ENCODE measurements around the gene TNFRSF12A. TPM values are rescaled to one million over a fixed set of nuclear protein-coding genes. Genes with fewer than 3 reads are reported as not detected.

Gene TNFRSF12A
- polyA plus RNA-seq, 1 donor (not counting 4 experiments of a cell fraction or from before 2014, with no cell fraction given) = 147 TPM

DNA sequence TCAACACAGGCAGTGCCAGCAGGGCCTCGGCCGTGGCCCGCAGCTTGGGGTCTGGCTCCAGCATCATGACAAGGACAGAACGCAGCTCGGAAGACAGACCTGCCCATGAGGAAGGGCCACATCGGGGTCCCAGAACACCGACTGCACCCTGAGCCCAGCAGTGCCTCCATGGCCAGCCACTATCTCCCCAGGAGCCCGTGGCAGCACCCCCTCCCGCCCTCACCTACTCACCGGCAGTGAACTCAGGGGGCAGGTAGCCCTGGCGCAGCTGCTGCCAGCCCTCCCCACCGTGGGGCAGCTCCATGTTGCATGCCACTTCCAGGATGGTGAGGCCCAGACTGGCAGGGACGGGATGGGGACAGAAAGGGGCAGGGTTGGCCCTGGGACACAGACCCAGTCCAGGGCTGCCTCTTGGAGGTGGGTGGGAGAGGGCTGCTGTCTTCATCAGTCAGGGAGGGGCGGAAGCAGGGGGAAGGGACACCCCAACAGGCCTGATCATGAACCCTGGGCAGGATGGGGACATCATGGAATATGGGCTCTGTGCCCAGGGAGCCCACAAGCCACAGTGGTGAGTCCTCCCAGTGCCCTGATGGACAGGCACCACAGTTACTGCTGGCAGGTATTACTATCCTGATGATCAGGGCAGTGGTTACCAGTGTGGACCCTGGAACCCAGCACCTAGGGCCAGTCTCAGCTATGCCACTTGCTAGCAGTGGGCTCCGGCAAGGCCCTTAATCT lies 45.7 kb upstream of the TNFRSF12A start:
- Histone ChIP-seq H3K4me1 (ENCODE audit: control insufficient read depth, extremely low read depth, insufficient read depth, low read length) (peaks cover 20% of the 10 kb centered on the region), H4K20me1 (ENCODE audit: control insufficient read depth, extremely low read depth, insufficient read depth, low read length) (peaks cover 9% of the 10 kb centered on the region), H3K4me3 (ENCODE audit: control insufficient read depth in 2 of 3, extremely low read depth in 1 of 3, insufficient read depth in 2 of 3, low read depth in 1 of 3, low read length in 3 of 3) (no peak overlapping the region), H3K36me3 (ENCODE audit: control insufficient read depth in 2 of 2, extremely low read depth in 1 of 2, insufficient read depth in 2 of 2, low read length in 2 of 2) (peaks cover 1 to 17% of the 10 kb centered on the region in 2 experiments), H2AFZ (ENCODE audit: control insufficient read depth, low read length) (no peak overlapping the region), H3K9ac (ENCODE audit: control insufficient read depth, extremely low read depth, insufficient read depth, low read length) (no peak overlapping the region), H3K9me1 (ENCODE audit: control insufficient read depth, extremely low read depth, insufficient read depth, low read length) (peaks cover 2% of the 10 kb centered on the region), H3K27me3 (ENCODE audit: control insufficient read depth, extremely low read depth, insufficient read depth, low read length) (no peaks in the 10 kb centered on the region), H3K9me3 (ENCODE audit: control insufficient read depth, low read depth, low read length) (no peaks in the 10 kb centered on the region), H3K27ac (ENCODE audit: control insufficient read depth, insufficient read depth, low read length) (no peak overlapping the region), H3K79me2 (ENCODE audit: control insufficient read depth, insufficient read depth, low read length) (peaks cover 21% of the 10 kb centered on the region), H3K4me2 (ENCODE audit: control insufficient read depth, extremely low read depth, insufficient read depth, low read depth, low read length) (no peak overlapping the region)
- FAIRE-seq (no peak), DNase-seq (ENCODE audit: low read depth, low spot score) (no peak)
- dilution Hi-C loops (cut with MboI; ENCODE audit: extremely low pct_ligation_motif_present, low sequenced_read_pairs) = no loop called here
- TF ChIP-seq, protein P1, sequence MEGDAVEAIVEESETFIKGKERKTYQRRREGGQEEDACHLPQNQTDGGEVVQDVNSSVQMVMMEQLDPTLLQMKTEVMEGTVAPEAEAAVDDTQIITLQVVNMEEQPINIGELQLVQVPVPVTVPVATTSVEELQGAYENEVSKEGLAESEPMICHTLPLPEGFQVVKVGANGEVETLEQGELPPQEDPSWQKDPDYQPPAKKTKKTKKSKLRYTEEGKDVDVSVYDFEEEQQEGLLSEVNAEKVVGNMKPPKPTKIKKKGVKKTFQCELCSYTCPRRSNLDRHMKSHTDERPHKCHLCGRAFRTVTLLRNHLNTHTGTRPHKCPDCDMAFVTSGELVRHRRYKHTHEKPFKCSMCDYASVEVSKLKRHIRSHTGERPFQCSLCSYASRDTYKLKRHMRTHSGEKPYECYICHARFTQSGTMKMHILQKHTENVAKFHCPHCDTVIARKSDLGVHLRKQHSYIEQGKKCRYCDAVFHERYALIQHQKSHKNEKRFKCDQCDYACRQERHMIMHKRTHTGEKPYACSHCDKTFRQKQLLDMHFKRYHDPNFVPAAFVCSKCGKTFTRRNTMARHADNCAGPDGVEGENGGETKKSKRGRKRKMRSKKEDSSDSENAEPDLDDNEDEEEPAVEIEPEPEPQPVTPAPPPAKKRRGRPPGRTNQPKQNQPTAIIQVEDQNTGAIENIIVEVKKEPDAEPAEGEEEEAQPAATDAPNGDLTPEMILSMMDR (optimal IDR thresholded peaks at IDR 0.05 in 1 of 3, IDR thresholded peaks at IDR 0.05 in 1 of 3, conservative IDR thresholded peaks at IDR 0.05 in 1 of 3; ENCODE audit: extremely low read depth in 1 of 3, insufficient read depth in 2 of 3, low read length in 3 of 3) = no peak
- no peak for TF ChIP-seq EZH2 (IDR thresholded peaks at IDR 0.05; ENCODE audit: low read length)

DNA sequence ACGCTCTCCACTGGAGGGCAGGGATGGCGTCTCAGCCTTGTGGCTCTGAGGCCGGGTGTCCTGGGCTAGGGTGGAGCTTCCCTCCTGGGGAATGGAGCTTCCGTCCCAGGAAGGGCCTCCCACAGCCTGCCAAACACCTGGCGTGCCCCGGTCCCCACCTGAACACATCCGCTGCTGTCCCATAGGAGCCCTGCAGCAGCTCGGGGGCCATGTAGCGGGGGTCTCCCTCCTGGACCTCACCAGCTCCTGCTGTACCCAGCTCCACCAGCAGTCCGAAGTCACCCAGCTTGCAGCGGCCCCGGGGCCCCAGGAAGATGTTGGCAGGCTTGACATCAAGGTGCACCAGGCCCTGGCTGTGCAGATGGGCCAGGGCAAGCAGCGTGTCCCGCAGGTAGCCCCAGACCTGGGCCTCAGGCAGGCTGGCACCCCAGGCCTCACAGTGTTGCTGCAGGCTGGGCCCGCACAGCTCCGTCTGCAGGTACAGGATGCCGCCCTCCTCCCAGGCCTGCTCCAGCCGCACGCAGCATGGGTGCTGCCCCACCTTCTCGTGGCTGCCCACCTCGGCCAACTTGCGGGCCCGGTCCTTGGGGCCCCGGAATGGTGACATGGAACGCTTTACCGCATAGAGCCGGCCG lies 44.9 kb upstream of the TNFRSF12A start:
- dilution Hi-C loops (cut with MboI; ENCODE audit: extremely low pct_ligation_motif_present, low sequenced_read_pairs) = no loop called here
- Histone ChIP-seq H3K79me2 (ENCODE audit: control insufficient read depth, insufficient read depth, low read length) (peaks cover 25% of the 10 kb centered on the region), H3K4me3 (ENCODE audit: control insufficient read depth in 2 of 3, extremely low read depth in 1 of 3, insufficient read depth in 2 of 3, low read depth in 1 of 3, low read length in 3 of 3) (no peak overlapping the region), H4K20me1 (ENCODE audit: control insufficient read depth, extremely low read depth, insufficient read depth, low read length) (peaks cover 9% of the 10 kb centered on the region), H2AFZ (ENCODE audit: control insufficient read depth, low read length) (no peak overlapping the region), H3K4me1 (ENCODE audit: control insufficient read depth, extremely low read depth, insufficient read depth, low read length) (peaks cover 20% of the 10 kb centered on the region), H3K9me1 (ENCODE audit: control insufficient read depth, extremely low read depth, insufficient read depth, low read length) (peaks cover 2% of the 10 kb centered on the region), H3K9me3 (ENCODE audit: control insufficient read depth, low read depth, low read length) (no peaks in the 10 kb centered on the region), H3K4me2 (ENCODE audit: control insufficient read depth, extremely low read depth, insufficient read depth, low read depth, low read length) (no peak overlapping the region), H3K27ac (ENCODE audit: control insufficient read depth, insufficient read depth, low read length) (no peak overlapping the region), H3K36me3 (ENCODE audit: control insufficient read depth in 2 of 2, extremely low read depth in 1 of 2, insufficient read depth in 2 of 2, low read length in 2 of 2) (peaks cover 1 to 17% of the 10 kb centered on the region in 2 experiments), H3K27me3 (ENCODE audit: control insufficient read depth, extremely low read depth, insufficient read depth, low read length) (no peaks in the 10 kb centered on the region), H3K9ac (ENCODE audit: control insufficient read depth, extremely low read depth, insufficient read depth, low read length) (no peak overlapping the region)
- FAIRE-seq (no peak), DNase-seq (ENCODE audit: low read depth, low spot score) (no peak)
- TF ChIP-seq EZH2 (IDR thresholded peaks at IDR 0.05; ENCODE audit: low read length) = no peak
- TF ChIP-seq, protein P1 (optimal IDR thresholded peaks at IDR 0.05 in 1 of 3, IDR thresholded peaks at IDR 0.05 in 1 of 3, conservative IDR thresholded peaks at IDR 0.05 in 1 of 3; ENCODE audit: extremely low read depth in 1 of 3, insufficient read depth in 2 of 3, low read length in 3 of 3) = no peak
